GM23338 (cell line): ENCODE results near the gene CEP131. TPM values are rescaled to one million over a fixed set of nuclear protein-coding genes. Genes with fewer than 3 reads are reported as not detected.

Experiments
- ATAC-seq: fragments of 200-7000 bp; cut with Tn5 transposase; 3 replicates; pipeline ENCODE4 v1.9.1; 2020
- DNase-seq: peaks from one replicate; pipeline ENCODE4 v3.0.0-alpha.2; 2015; ENCODE audit warnings: low spot score
- H2AFZ ChIP-seq: fragments of 200-600 bp; sonication (generic); 2 replicates; pipeline ENCODE4 v1.8.0; 2016; ENCODE audit warnings: antibody characterized with exemption, mild to moderate bottlenecking, moderate library complexity
- H3F3A ChIP-seq: fragments of 200-600 bp; sonication (generic); replicated peaks from 2 replicates; pipeline ENCODE4 v1.8.0; 2017; ENCODE audit warnings: antibody characterized with exemption, mixed run types, low read depth
- H3K27ac ChIP-seq: fragments of 200-600 bp; sonication (generic); 2 replicates; pipeline ENCODE4 v1.6.1; 2016; ENCODE audit warnings: low read depth
- H3K27me3 ChIP-seq: fragments of 200-600 bp; sonication (generic); 2 replicates; pipeline ENCODE4 v1.8.0; 2016; ENCODE audit warnings: mild to moderate bottlenecking, mixed run types, moderate library complexity; ENCODE audit not compliant: insufficient read depth
- H3K36me3 ChIP-seq: fragments of 200-600 bp; sonication (generic); 2 replicates; pipeline ENCODE4 v1.8.0; 2016; ENCODE audit warnings: mild to moderate bottlenecking; ENCODE audit not compliant: insufficient read depth
- H3K4me1 ChIP-seq: fragments of 200-600 bp; sonication (generic); 2 replicates; pipeline ENCODE4 v1.8.0; 2016; ENCODE audit warnings: mild to moderate bottlenecking, moderate library complexity; ENCODE audit not compliant: insufficient read depth
- H3K4me2 ChIP-seq: fragments of 200-600 bp; sonication (generic); 2 replicates; pipeline ENCODE4 v1.7.1; 2017; ENCODE audit warnings: mixed run types
- H3K4me3 ChIP-seq: fragments of 200-600 bp; sonication (generic); 2 replicates; pipeline ENCODE4 v1.6.1; 2016; ENCODE audit warnings: mixed run types
- H3K79me2 ChIP-seq: fragments of 200-600 bp; sonication (generic); replicated peaks from 2 replicates; pipeline ENCODE4 v1.8.0; 2017; ENCODE audit warnings: mild to moderate bottlenecking; ENCODE audit not compliant: insufficient read depth
- H3K9me2 ChIP-seq: fragments of 200-600 bp; sonication (generic); 2 replicates; pipeline ENCODE4 v1.8.0; 2017; ENCODE audit not compliant: insufficient read depth
- H4K20me1 ChIP-seq: fragments of 200-600 bp; sonication (generic); replicated peaks from 2 replicates; pipeline ENCODE4 v1.8.0; 2017; ENCODE audit warnings: mild to moderate bottlenecking; ENCODE audit not compliant: insufficient read depth
- H3K27ac Mint-ChIP-seq: 2 replicates; pipeline ENCODE4 v1.8.0; 2020; ENCODE audit warnings: inconsistent platforms, mild to moderate bottlenecking, moderate library complexity, mixed read lengths
- H3K27me3 Mint-ChIP-seq: 3 replicates; pipeline ENCODE4 v1.8.0; 2022; ENCODE audit warnings: low read depth, mild to moderate bottlenecking, moderate library complexity, mixed read lengths, inconsistent platforms; ENCODE audit not compliant: insufficient read depth, poor library complexity
- H3K36me3 Mint-ChIP-seq: 3 replicates; pipeline ENCODE4 v1.8.0; 2021; ENCODE audit warnings: low read depth, mild to moderate bottlenecking, inconsistent platforms, moderate library complexity, mixed read lengths
- H3K4me1 Mint-ChIP-seq: 3 replicates; pipeline ENCODE4 v1.8.0; 2020; ENCODE audit warnings: mild to moderate bottlenecking, inconsistent platforms, mixed read lengths
- H3K4me3 Mint-ChIP-seq: 3 replicates; pipeline ENCODE4 v1.8.0; 2021; ENCODE audit warnings: moderate library complexity, mild to moderate bottlenecking, inconsistent platforms, mixed read lengths
- H3K9me3 Mint-ChIP-seq: 3 replicates; pipeline ENCODE4 v1.8.0; 2020; ENCODE audit warnings: moderate library complexity, mild to moderate bottlenecking, inconsistent platforms, mixed read lengths
- CREB1 ChIP-seq: fragments of 250-450 bp; sonication (Bioruptor Pico); IDR thresholded peaks from 2 replicates; pipeline ENCODE4 v1.5.0; 2020; ENCODE audit warnings: low read depth, mild to moderate bottlenecking, moderate library complexity
- CTCF ChIP-seq, 2 experiments: fragments of 200-600 bp in 1 of 2; sonication (generic) in 1 of 2; conservative IDR thresholded peaks; 2 replicates each; pipeline versions ENCODE4 v1.5.1 to v1.6.1; 2016 to 2017; ENCODE audit warnings: antibody characterized with exemption in 2 of 2, low read depth in 2 of 2, mild to moderate bottlenecking in 2 of 2, moderate library complexity in 1 of 2
- ETS1 ChIP-seq: IDR thresholded peaks from 2 replicates; pipeline ENCODE4 v1.6.1; 2016; ENCODE audit warnings: antibody characterized with exemption
- EZH2 ChIP-seq: fragments of 200-600 bp; sonication (generic); IDR thresholded peaks from one replicate; pipeline ENCODE4 v1.8.0; 2017; ENCODE audit warnings: antibody characterized with exemption, mild to moderate bottlenecking, low read depth; ENCODE audit not compliant: unreplicated experiment
- EZH2phosphoT487 ChIP-seq: fragments of 200-600 bp; sonication (generic); IDR thresholded peaks from one replicate; pipeline ENCODE4 v1.8.1; 2018; ENCODE audit warnings: antibody characterized with exemption; ENCODE audit not compliant: unreplicated experiment
- NANOG ChIP-seq: IDR thresholded peaks from 2 replicates; pipeline ENCODE4 v1.6.1; 2016; ENCODE audit warnings: antibody characterized with exemption, borderline replicate concordance
- REST ChIP-seq: IDR thresholded peaks from one replicate; pipeline ENCODE4 v1.6.1; 2018; ENCODE audit warnings: antibody characterized with exemption; ENCODE audit not compliant: unreplicated experiment
- ZNF114 ChIP-seq: fragments of 250-450 bp; sonication (Bioruptor Pico); IDR thresholded peaks from 2 replicates; pipeline ENCODE4 v1.5.0; 2020; ENCODE audit warnings: mild to moderate bottlenecking, moderate library complexity
- ZNF331 ChIP-seq: fragments of 250-450 bp; sonication (Bioruptor Pico); IDR thresholded peaks from 2 replicates; pipeline ENCODE4 v1.5.0; 2020; ENCODE audit warnings: low read depth, mild to moderate bottlenecking, moderate library complexity
- ZNF462 ChIP-seq: fragments of 250-450 bp; sonication (Bioruptor Pico); IDR thresholded peaks from 2 replicates; pipeline ENCODE4 v1.5.0; 2020; ENCODE audit warnings: mild to moderate bottlenecking, moderate library complexity
- polyA plus RNA-seq: library from polyadenylated mRNA; unstranded; fragments of >200 nt; fragmentation: Nextera tagmentation; extraction: Ambion mirVana; gene quantifications from 2 replicates; pipeline ENCODE4 v1.2.1, GENCODE V29; 2016
- total RNA-seq: library from RNA; depleted of rRNA; stranded (reverse); fragments of >200 nt; shearing (Covaris generic); gene quantifications from 2 replicates; pipeline ENCODE4 v1.2.3, GENCODE V29; 2014

The CEP131 gene
- total and polyA plus RNA-seq, 2 experiments from 2014 or later, result 26.8 to 35.5 TPM

- peaks cover 3% of the 10 kb centered on the region; the same call in 1 of the 2 replicates for H3K4me1 ChIP-seq
- H3K36me3 ChIP-seq, result no peaks in the 10 kb centered on the region
- H3K27ac ChIP-seq, result no peak overlapping the region
- H3K27me3 ChIP-seq, result no peaks in the 10 kb centered on the region
- no peak overlapping the region; the same call in 2 of the 3 replicates for H3K4me3 Mint-ChIP-seq
- peaks cover 27% of the 10 kb centered on the region for H3K4me1 Mint-ChIP-seq
- H3K27me3 Mint-ChIP-seq, result peaks cover 19% of the 10 kb centered on the region
- H3K79me2 ChIP-seq, result no peaks in the 10 kb centered on the region
- TF ChIP-seq ZNF462 (CRISPR knock-in tag) (no peak), REST (no peak), EZH2 (no peak), CREB1 (CRISPR knock-in tag) (no peak), ZNF331 (CRISPR knock-in tag) (no peak), CTCF (conservative IDR thresholded peaks at IDR 0.05; ENCODE audit: low read depth in 2 of 2) (no peak), ETS1 (no peak), ZNF114 (CRISPR knock-in tag) (no peak), NANOG (no peak), EZH2phosphoT487 (no peak)
- H3K36me3 Mint-ChIP-seq, result peaks cover 6% of the 10 kb centered on the region; the same call in 2 of the 3 replicates
- H4K20me1 ChIP-seq, result no peaks in the 10 kb centered on the region; the same call in 1 of the 2 replicates
- no peak for DNase-seq
- peaks cover 3% of the 10 kb centered on the region; the same call in 1 of the 3 replicates for H3K9me3 Mint-ChIP-seq
- H2AFZ ChIP-seq, result no peak overlapping the region
- H3K9me2 ChIP-seq, result peaks cover 5% of the 10 kb centered on the region
- no peak overlapping the region for H3K27ac Mint-ChIP-seq
- H3K4me3 ChIP-seq, result no peak overlapping the region
- H3F3A ChIP-seq, result peaks cover 2% of the 10 kb centered on the region; the same call in 1 of the 2 replicates
- ATAC-seq, result no peak
- H3K4me2 ChIP-seq, result no peak overlapping the region
Observed at GRCh38 chr17:81252987-81253329, 30.2 kb upstream of the CEP131 start.
